ENCODE results near the gene HNRNPUL1.

GRCh38 chr19:41226874-41227390, 37.2 kb upstream of the HNRNPUL1 start:
- TF ChIP-seq POLR2A (IDR thresholded peaks at IDR 0.05; ENCODE audit: low read depth, low read length), result no peak
- TF ChIP-seq POLR2AphosphoS5 (IDR thresholded peaks at IDR 0.05; ENCODE audit: low read depth, low read length), result no peak
- TF ChIP-seq TAF1 (IDR thresholded peaks at IDR 0.05; ENCODE audit: low read depth, low read length), result no peak
- no peak for TF ChIP-seq SPI1 (IDR thresholded peaks at IDR 0.05; ENCODE audit: low read depth, low read length)
- TF ChIP-seq POU2F2 (IDR thresholded peaks at IDR 0.05; ENCODE audit: low read depth, low read length), result no peak

Measured in GM12891 (cell line).